Measurements from ENCODE around the gene ERP29.

ERP29 gene

GRCh38 chr12:112046003-112046402 is 32.8 kb downstream of the ERP29 start:
- no peak for DNase-seq

DNA sequence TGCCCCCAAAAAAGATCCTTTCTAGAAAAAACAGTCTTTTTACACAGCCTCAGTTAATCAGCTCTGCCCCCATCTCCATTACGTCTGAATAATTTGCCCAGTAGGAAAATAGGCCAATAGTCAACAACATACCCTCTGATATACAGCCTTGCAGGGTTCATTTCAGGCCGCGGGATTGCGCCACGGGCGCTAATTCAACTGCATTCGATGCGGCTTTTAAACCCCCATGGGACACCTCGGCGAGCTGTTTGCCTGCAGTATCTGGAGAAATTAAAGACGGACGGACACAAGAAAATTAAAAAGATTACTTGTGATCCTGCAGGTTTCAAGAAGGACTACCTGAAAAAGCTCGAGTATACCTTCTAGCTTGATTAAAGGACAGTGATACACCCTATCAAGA is 36.1 kb downstream of the ERP29 start:
- no peak for DNase-seq

GRCh38 chr12:112061137-112061536 is 47.9 kb downstream of the ERP29 start:
- no peak for DNase-seq

DNA sequence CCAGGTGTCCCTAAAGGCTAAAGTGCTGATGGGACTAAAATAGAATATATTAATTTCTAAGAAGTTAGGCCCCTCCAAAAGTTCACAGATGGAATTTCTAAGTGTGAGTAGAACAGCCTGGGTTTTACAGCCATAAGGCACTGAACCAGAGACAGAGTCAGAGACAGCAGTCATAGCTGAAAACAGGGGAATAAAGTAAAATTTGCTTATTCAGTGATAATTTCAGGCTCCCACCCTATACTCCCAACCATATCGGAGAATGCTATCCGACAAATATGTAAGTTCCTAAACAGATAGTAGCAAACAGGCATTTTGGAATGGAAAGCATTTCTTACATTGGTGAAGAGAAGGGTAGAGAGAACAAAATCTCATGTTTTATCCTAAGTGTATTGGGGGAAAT is 50.0 kb downstream of the ERP29 start:
- no peak for DNase-seq

DNA sequence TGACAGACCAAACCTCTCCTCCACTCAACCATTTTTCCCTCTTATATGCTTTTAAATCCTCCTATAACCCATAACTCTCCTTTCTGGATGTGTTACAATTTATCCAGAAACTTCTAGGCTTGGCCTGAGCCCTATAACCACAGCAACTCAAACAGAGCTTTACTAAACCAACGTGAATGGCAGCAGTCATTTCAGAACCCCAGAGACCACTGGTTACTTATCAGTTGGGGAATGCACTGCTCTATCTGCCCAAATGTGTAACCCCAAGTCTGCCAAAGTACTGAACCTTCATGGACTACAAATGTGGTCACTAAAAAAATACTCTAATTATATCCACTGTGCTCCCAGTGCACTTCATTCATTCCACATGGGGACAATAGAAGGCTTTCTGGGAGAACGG is 53.3 kb downstream of the ERP29 start:
- no peak for DNase-seq
